HepG2 (cell line): Measurements from ENCODE around the gene GALNT18. TPM values are rescaled to one million over a fixed set of nuclear protein-coding genes. Genes with fewer than 3 reads are reported as not detected.

Source experiments
- ATAC-seq: fragments of 200-7000 bp; cut with Tn5 transposase; 3 replicates; pipeline ENCODE4 v1.9.1; 2020; ENCODE audit warnings: mild to moderate bottlenecking, moderate library complexity
- BruUV-seq: library from RNA; stranded (reverse); fragments of 400-500 nt; replicated peaks from 2 replicates; lab custom pipeline; 2021; lab: Mats Ljungman, UMichigan
- CTCF ChIA-PET: fragments of 300-600 bp; formaldehyde crosslinking; extraction: SDS; loops from one replicate; lab custom pipeline; 2021; ENCODE audit warnings: low total read pairs, inconsistent platforms, low intra/inter-chr PET ratio; lab: Yijun Ruan, JAX
- POLR2A ChIA-PET: fragments of 350-600 bp; sonication (Branson Sonifier 250); formaldehyde crosslinking; loops from one replicate; lab custom pipeline; 2020; ENCODE audit warnings: antibody characterized with exemption, inconsistent platforms; lab: Yijun Ruan, JAX
- DNase-seq: peaks from one replicate; pipeline ENCODE4 v3.0.0-alpha.2; 2015; ENCODE audit warnings: low spot score
- FAIRE-seq: peaks from 3 replicates; lab custom pipeline; 2011; peaks lifted over from hg19 to GRCh38; lab: Jason Lieb, UNC
- H2AFZ ChIP-seq: one replicate; pipeline ENCODE4 v1.6.1; 2011; ENCODE audit warnings: low read length, inconsistent platforms
- H3K27ac ChIP-seq: fragments of 300-600 bp; 3 replicates; pipeline ENCODE4 v1.8.0; 2011; ENCODE audit warnings: mixed run types, mild to moderate bottlenecking, mixed read lengths, low read length, inconsistent platforms; ENCODE audit not compliant: insufficient read depth; ENCODE audit errors: extremely low read length
- H3K27me3 ChIP-seq, 2 experiments: fragments of 200-600 bp in 1 of 2; 2 replicates in 1 of 2; 3 replicates in 1 of 2; pipeline versions ENCODE4 v1.6.0 to v1.8.0; 2011; ENCODE audit warnings: low read length in 2 of 2, mild to moderate bottlenecking in 2 of 2, moderate library complexity in 2 of 2, inconsistent platforms in 1 of 2; ENCODE audit not compliant: insufficient read depth in 2 of 2, control insufficient read depth in 1 of 2
- H3K36me3 ChIP-seq, 2 experiments: fragments of 200-600 bp in 1 of 2; replicated peaks in 1 of 2; 2 replicates in 1 of 2; 3 replicates in 1 of 2; pipeline versions ENCODE4 v1.5.1 to v1.8.0; 2011; ENCODE audit warnings: low read length in 2 of 2, inconsistent platforms in 1 of 2; ENCODE audit not compliant: insufficient read depth in 2 of 2, control insufficient read depth in 1 of 2
- H3K4me1 ChIP-seq: 2 replicates; pipeline ENCODE4 v1.5.1; 2012; ENCODE audit warnings: low read length, inconsistent platforms; ENCODE audit not compliant: insufficient read depth
- H3K4me2 ChIP-seq: 2 replicates; pipeline ENCODE4 v1.6.0; 2011; ENCODE audit warnings: low read depth, low read length, inconsistent platforms
- H3K4me3 ChIP-seq, 3 experiments: fragments of 200-600 bp in 1 of 3; sonication (generic), shearing (Covaris generic) in 1 of 3; replicated peaks in 1 of 3; 2 replicates each; pipeline ENCODE4 v1.5.1; 2011 to 2016; ENCODE audit warnings: low read length in 3 of 3, inconsistent platforms in 2 of 3, low read depth in 2 of 3, mild to moderate bottlenecking in 2 of 3, control low read depth in 1 of 3, mixed read lengths in 1 of 3; ENCODE audit not compliant: insufficient read depth in 1 of 3
- H3K79me2 ChIP-seq: one replicate; pipeline ENCODE4 v1.6.1; 2011; ENCODE audit warnings: low read length, inconsistent platforms; ENCODE audit not compliant: insufficient read depth
- H3K9ac ChIP-seq: 2 replicates; pipeline ENCODE4 v1.6.0; 2011; ENCODE audit warnings: mild to moderate bottlenecking, low read depth, low read length, inconsistent platforms; ENCODE audit not compliant: insufficient read depth
- H3K9me3 ChIP-seq: 2 replicates; pipeline ENCODE4 v1.5.1; 2012; ENCODE audit warnings: mild to moderate bottlenecking, low read length
- H4K20me1 ChIP-seq: 2 replicates; pipeline ENCODE4 v1.6.0; 2011; ENCODE audit warnings: inconsistent platforms, mild to moderate bottlenecking, low read length, moderate library complexity; ENCODE audit not compliant: insufficient read depth
- IRF9 ChIP-seq: sonication (generic); formaldehyde crosslinking; IDR thresholded peaks from 2 replicates; pipeline ENCODE4 v1.8.0; 2022; ENCODE audit warnings: missing genetic modification reagents, mild to moderate bottlenecking, borderline replicate concordance
- MXD3 ChIP-seq: IDR thresholded peaks from 2 replicates; pipeline ENCODE4 v1.6.1; 2016; ENCODE audit warnings: mild to moderate bottlenecking, missing biosample characterization, missing genetic modification reagents
- SKI ChIP-seq: fragments of 450-650 bp; IDR thresholded peaks from one replicate; pipeline ENCODE4 v1.6.1; 2018; ENCODE audit warnings: mild to moderate bottlenecking; ENCODE audit not compliant: partially characterized antibody
- SMAD1 ChIP-seq: sonication (generic); formaldehyde crosslinking; IDR thresholded peaks from 2 replicates; pipeline ENCODE4 v1.4.0; 2020; ENCODE audit warnings: missing genetic modification reagents, low read depth, mild to moderate bottlenecking, borderline replicate concordance
- WIZ ChIP-seq: sonication (generic); formaldehyde crosslinking; IDR thresholded peaks from 2 replicates; pipeline ENCODE4 v1.5.1; 2020; ENCODE audit warnings: mild to moderate bottlenecking, missing genetic modification reagents
- ZNF605 ChIP-seq: sonication (generic); formaldehyde crosslinking; IDR thresholded peaks from 2 replicates; pipeline ENCODE4 v1.8.0; 2022; ENCODE audit warnings: mild to moderate bottlenecking, missing genetic modification reagents
- ZNF674 ChIP-seq: sonication (generic); formaldehyde crosslinking; IDR thresholded peaks from 2 replicates; pipeline ENCODE4 v1.5.0; 2020; ENCODE audit warnings: low read depth, mild to moderate bottlenecking, missing genetic modification reagents
- WGBS: methylation state at CpG from one replicate; pipeline ENCODE4 v1.1.6; 2017; ENCODE audit warnings: low lambda C conversion rate; 5-methylcytosine and 5-hydroxymethylcytosine counted together
- in situ Hi-C: cut with HindIII; loops from 2 replicates; pipeline ENCODE4 v1.10.0; 2017; ENCODE audit warnings: low pct_unique_long_range_greater_than_20kb; ENCODE audit not compliant: extremely low pct_ligation_motif_present
- intact Hi-C: fragments of 100-400 bp; cut with micrococcal nuclease; formaldehyde crosslinking; loops from one replicate; pipeline ENCODE4 v1.10.0; 2022; ENCODE audit not compliant: unreplicated experiment
- polyA plus RNA-seq, 8 experiments: library from polyadenylated mRNA; depleted of rRNA in 3 of 8; stranded (reverse) in 7 of 8; unstranded in 1 of 8; fragments of >200 nt; fragmentation: Illumina TruSeq in 4 of 8; extraction: Trizol in 4 of 8; gene quantifications; 2 replicates each; pipeline versions ENCODE4 v1.2.1 to v1.2.3, GENCODE V29; 2011 to 2016; ENCODE audit warnings: low read depth in 4 of 8, missing spikeins in 1 of 8, mixed read lengths in 1 of 8; ENCODE audit not compliant: insufficient read depth in 1 of 8
- total RNA-seq, 5 experiments: library from RNA; depleted of rRNA; stranded (reverse); fragments of >200 nt; fragmentation: Illumina TruSeq; extraction: Trizol; gene quantifications; 2 replicates each; pipeline ENCODE4 v1.2.3, GENCODE V29; 2016; ENCODE audit warnings: low read depth in 1 of 5

GALNT18 gene
- total and polyA plus RNA-seq, 2 of the 13 experiments (the other 11 are each of a cell fraction or from before 2014, with no cell fraction given) = 0.11 TPM; not detected in 1

- no peaks in the 10 kb centered on the region for H3K36me3 ChIP-seq
- no peaks in the 10 kb centered on the region for H3K9me3 ChIP-seq
- no peaks in the 10 kb centered on the region for H3K4me1 ChIP-seq
- H3K4me2 ChIP-seq = no peak overlapping the region
- ChIA-PET CTCF (no interaction called here), POLR2A (no interaction called here)
- FAIRE-seq = no peak
- no peaks in the 10 kb centered on the region for H4K20me1 ChIP-seq
- in situ Hi-C loops = no loop called here
- 12% methylated on average over 4 of the region's 4 CpGs for WGBS
- H3K79me2 ChIP-seq = no peaks in the 10 kb centered on the region
- H3K27ac ChIP-seq = no peak overlapping the region
- intact Hi-C loops = no loop called here
- H2AFZ ChIP-seq = no peak overlapping the region
- H3K27me3 ChIP-seq = peaks cover 1 to 6% of the 10 kb centered on the region in 2 experiments; a peak in 2 of 5 replicates
- no TSS peak for BruUV-seq
- H3K4me3 ChIP-seq = no peak overlapping the region
- DNase-seq = no peak
- no peak for ATAC-seq
- TF ChIP-seq ZNF605 (CRISPR knock-in tag) = no peak
- TF ChIP-seq IRF9 (CRISPR knock-in tag) = no peak
- TF ChIP-seq ZNF674 (CRISPR knock-in tag) = no peak
- TF ChIP-seq MXD3 (CRISPR knock-in tag) = no peak
- H3K9ac ChIP-seq = no peak overlapping the region
Observed at GRCh38 chr11:11416917-11417316, 204.9 kb downstream of the GALNT18 start.

GRCh38 chr11:11416502-11416901, 205.3 kb downstream of the GALNT18 start:
- WGBS = 3% methylated on average over 5 of the region's 5 CpGs
- CTCF ChIA-PET = no interaction called here
- ATAC-seq = no peak
- no peak overlapping the region for H3K4me2 ChIP-seq
- H3K36me3 ChIP-seq = no peaks in the 10 kb centered on the region
- H3K27me3 ChIP-seq = peaks cover 0 to 6% of the 10 kb centered on the region in 2 experiments; a peak in 2 of 5 replicates
- no peak overlapping the region for H3K27ac ChIP-seq
- no peaks in the 10 kb centered on the region for H3K9me3 ChIP-seq
- TF ChIP-seq SKI = no peak
- no peak for TF ChIP-seq SMAD1 (CRISPR knock-in tag)
- TF ChIP-seq WIZ (CRISPR knock-in tag) = no peak
- intact Hi-C loops = no loop called here
- POLR2A ChIA-PET = no interaction called here
- H2AFZ ChIP-seq = no peak overlapping the region
- H3K79me2 ChIP-seq = no peaks in the 10 kb centered on the region
- no TSS peak for BruUV-seq
- no peaks in the 10 kb centered on the region for H3K4me1 ChIP-seq
- no peak overlapping the region for H3K4me3 ChIP-seq
- no peak for FAIRE-seq
- no peak for DNase-seq
- H3K9ac ChIP-seq = no peak overlapping the region
- in situ Hi-C loops = no loop called here
- no peaks in the 10 kb centered on the region for H4K20me1 ChIP-seq
